Central memory CD4-positive, alpha-beta T cell (primary cell): Measurements from ENCODE around the gene ZNF750.

ENCODE experiments used
- DNase-seq: peaks from one replicate; pipeline ENCODE4 v3.0.0; 2022

ZNF750 gene

GRCh38 chr17:82872591-82873520 is 33.0 kb upstream of the ZNF750 start:
- no peak for DNase-seq

- DNase-seq = no peak
Observed at GRCh38 chr17:82871776-82872561, 32.1 kb upstream of the ZNF750 start.

GRCh38 chr17:82871056-82871775 is 31.4 kb upstream of the ZNF750 start:
- DNase-seq = no peak

- DNase-seq = no peak
Observed at GRCh38 chr17:82870541-82870940, 30.7 kb upstream of the ZNF750 start.

GRCh38 chr17:82870091-82870491 is 30.3 kb upstream of the ZNF750 start:
- no peak for DNase-seq

GRCh38 chr17:82869536-82869935 is 29.7 kb upstream of the ZNF750 start:
- DNase-seq = no peak

- DNase-seq = no peak
Observed at GRCh38 chr17:82868715-82869131, 28.9 kb upstream of the ZNF750 start.

- no peak for DNase-seq
Observed at GRCh38 chr17:82867763-82868325, 28.0 kb upstream of the ZNF750 start.

GRCh38 chr17:82866590-82867191 is 26.9 kb upstream of the ZNF750 start:
- DNase-seq = no peak

- DNase-seq = no peak
Observed at GRCh38 chr17:82865774-82866395, 26.1 kb upstream of the ZNF750 start.

- no peak for DNase-seq
Observed at GRCh38 chr17:82865274-82865673, 25.5 kb upstream of the ZNF750 start.

- DNase-seq = no peak
Observed at GRCh38 chr17:82864713-82865248, 25.0 kb upstream of the ZNF750 start.

GRCh38 chr17:82863941-82864712 is 24.3 kb upstream of the ZNF750 start:
- peak; percentile 93 for DNase-seq

GRCh38 chr17:82863383-82863940 is 23.6 kb upstream of the ZNF750 start:
- DNase-seq = no peak

GRCh38 chr17:82862737-82863382 is 23.0 kb upstream of the ZNF750 start:
- no peak for DNase-seq

GRCh38 chr17:82862191-82862590 is 22.4 kb upstream of the ZNF750 start:
- DNase-seq = no peak

GRCh38 chr17:82861393-82861775 is 21.6 kb upstream of the ZNF750 start:
- no peak for DNase-seq

- DNase-seq = no peak
Observed at GRCh38 chr17:82860606-82861392, 21.0 kb upstream of the ZNF750 start.
